DOHH2 (cell line): Measurements from ENCODE around the gene A4GNT.

Experiments used
- CTCF ChIP-seq: fragments of 200-600 bp; sonication (generic); IDR thresholded peaks from one replicate; pipeline ENCODE4 v1.5.1; 2014; ENCODE audit warnings: antibody characterized with exemption, mild to moderate bottlenecking, low read depth, low read length; ENCODE audit not compliant: poor library complexity, severe bottlenecking
- EZH2phosphoT487 ChIP-seq: fragments of 200-600 bp; sonication (generic); IDR thresholded peaks from 2 replicates; pipeline ENCODE4 v1.6.1; 2017; ENCODE audit warnings: borderline replicate concordance, mild to moderate bottlenecking, antibody characterized with exemption, low read length, moderate library complexity, mixed read lengths

DNA sequence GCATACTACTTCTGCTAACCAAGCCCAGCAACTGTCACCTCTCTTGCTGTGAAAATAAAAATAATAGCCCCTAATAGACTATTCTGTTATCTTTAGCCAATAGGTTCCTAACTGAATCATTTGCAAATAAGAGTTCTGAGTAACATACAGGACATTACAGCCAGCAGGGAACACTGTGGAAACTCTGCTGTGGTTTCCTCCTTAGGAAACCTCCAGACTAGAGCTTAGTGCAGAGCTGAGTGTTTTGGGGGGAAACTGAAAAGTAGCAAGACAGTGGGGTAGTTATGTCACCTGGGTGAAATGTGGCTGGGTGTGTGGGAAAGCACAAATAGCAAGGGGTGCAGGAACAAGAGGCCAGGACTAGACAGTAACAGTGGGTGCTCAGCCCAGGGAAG, 49.2 kb downstream of the A4GNT start:
- TF ChIP-seq CTCF (no peak), EZH2phosphoT487 (no peak)
